HG02885 (cell line): ENCODE results near the gene CAD.
"Not testable (repeated sequence)": the region's sequence is repeated elsewhere in the genome, so short reads cannot be mapped to it uniquely, and the experiment has no call there.

ENCODE experiments used
- ATAC-seq: cut with Tn5 transposase; IDR thresholded peaks from one replicate; pipeline ENCODE4 v1.9.1; 2021; ENCODE audit warnings: mild to moderate bottlenecking; ENCODE audit not compliant: unreplicated experiment, poor library complexity

Gene CAD

GRCh38 chr2:27198068-27198467, 19.1 kb upstream of the CAD start:
- ATAC-seq = not testable (repeated sequence)

- no peak for ATAC-seq
Observed at GRCh38 chr2:27198627-27199026, 18.5 kb upstream of the CAD start.

GRCh38 chr2:27199241-27199640, 17.9 kb upstream of the CAD start:
- ATAC-seq = no peak

GRCh38 chr2:27201675-27202074, 15.5 kb upstream of the CAD start:
- no peak for ATAC-seq

DNA sequence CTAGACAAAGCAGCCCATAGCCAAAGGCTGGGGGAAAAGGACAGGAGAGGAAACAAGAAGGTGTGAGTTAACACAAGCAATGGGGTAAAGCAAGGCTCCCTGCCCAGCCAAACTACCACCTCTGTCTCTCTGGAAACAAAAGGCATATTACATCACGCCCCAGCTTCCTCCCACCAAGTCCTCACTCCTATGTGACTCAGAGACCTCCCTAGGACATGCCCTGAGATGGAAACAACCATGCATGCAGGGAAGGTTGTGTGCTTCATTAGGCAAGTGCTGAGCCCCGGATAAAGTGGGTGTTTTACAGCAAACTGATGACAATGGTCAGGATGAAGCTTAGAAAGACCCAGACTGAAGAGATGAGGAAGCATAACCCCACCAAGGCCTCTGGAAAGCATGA, 14.3 kb upstream of the CAD start:
- ATAC-seq = no peak

DNA sequence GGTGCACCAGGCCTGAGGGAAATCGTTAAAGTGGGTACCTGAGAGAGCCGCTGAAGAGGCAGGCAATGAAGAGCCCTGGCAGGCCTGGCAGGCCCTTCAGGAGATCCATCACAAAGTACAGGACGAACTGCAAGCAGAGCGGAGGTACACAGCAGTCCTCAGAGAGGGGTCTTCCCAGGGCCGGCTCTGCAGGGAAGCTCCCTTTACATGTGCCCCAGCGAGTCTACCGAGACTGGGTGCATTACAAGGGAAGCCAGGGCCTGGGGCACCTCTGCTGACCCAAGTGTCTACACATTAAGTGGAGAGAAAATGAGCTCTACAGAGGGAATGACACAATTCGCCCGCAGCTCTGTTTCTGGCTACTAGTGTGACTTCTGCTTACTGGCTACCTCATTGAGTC, 13.4 kb upstream of the CAD start:
- no peak for ATAC-seq

GRCh38 chr2:27204566-27204965, 12.6 kb upstream of the CAD start:
- no peak for ATAC-seq

DNA sequence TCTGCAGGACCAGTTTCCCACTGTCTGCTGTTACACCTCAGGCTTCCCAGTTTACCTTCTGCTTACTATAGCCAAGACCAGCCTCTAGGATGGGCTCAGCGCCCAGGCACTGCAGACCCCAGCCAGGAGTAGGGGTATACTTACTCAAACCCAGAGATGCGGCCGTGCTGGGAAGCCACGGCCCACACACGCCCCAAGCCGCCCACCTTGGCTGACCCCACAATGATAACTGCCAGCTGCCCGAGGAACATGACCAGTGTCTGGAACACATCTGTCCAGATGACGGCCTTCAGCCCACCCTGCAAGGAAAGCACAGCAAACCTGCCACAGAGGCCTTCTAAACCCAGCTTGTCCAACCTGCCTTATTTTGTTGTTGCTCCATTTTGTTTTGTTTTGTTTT, 12.0 kb upstream of the CAD start:
- no peak for ATAC-seq

GRCh38 chr2:27206346-27206745, 10.8 kb upstream of the CAD start:
- no peak for ATAC-seq

DNA sequence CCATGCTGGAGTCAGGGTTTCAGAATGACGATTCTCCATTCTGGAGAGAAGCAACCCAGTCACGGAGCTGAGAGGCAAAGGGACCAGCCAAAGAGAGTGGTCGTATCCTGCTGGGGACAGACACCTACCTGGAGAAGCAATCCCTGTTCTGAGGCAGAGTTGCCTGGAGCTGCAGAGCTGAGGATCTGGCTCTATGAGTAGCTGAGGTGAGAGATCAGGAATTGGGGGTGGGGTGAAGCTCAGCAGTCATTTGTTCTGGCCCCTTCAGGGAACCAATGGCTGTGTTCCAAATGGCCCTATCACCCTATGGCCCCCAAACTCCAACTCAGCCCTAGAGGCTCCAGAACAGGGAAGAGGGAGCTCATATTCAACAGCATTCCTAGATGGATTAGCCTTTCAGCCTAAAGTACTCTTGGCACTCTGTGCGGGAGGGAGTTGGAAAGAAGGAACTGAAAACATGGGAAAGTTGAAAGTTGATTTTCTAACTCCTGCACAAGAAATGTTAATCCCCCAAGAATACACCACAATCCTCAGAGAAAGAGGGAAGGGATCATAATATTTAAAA, 8.6 kb upstream of the CAD start:
- no peak for ATAC-seq

GRCh38 chr2:27209621-27210401, 7.4 kb upstream of the CAD start:
- ATAC-seq = no peak

DNA sequence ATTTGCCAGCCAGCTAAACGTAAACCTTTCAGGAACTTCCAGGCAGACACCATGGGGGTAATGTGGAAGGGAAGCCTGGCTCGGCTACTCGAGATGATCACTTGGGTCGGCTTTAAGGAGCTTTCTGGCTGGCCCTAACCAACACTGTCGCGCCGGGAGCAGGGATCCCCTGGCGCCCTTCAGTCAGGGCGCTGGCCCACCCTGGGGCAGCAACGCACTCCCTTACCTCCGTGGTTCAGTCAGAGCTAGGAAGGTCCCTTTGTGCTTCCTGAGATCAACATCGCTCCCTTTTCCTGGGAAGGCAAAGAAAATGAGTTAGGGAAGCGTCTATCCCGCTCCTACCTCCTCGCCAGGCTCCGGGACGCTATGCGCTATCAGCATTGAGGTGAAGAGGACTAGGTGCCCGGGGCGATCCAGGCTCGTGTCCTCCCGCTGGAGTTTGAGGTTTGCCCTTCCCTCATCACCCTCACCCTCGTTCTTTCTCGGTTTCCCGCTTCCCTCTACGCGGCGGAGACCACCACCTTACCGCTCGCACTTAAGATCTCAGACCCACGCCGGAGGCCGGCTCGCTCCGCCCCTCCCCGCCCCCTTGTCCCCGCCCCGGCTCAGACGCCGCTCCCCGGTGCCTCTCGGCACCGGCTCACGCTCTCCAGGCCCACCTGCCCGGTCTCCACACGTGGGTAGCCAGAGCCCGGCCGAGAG, 5.8 kb upstream of the CAD start:
- ATAC-seq = no peak

GRCh38 chr2:27211943-27212625, 5.1 kb upstream of the CAD start, which contains the start of the genes ATRAID and SLC5A6:
ATRAID (plus strand) TSS chr2:27212041; CDS start chr2:27212369, 328 bp downstream.
SLC5A6 (minus strand) TSS chr2:27212268; CDS start chr2:27207650, 4,618 bp downstream.
- ATAC-seq = peak; percentile 86

DNA sequence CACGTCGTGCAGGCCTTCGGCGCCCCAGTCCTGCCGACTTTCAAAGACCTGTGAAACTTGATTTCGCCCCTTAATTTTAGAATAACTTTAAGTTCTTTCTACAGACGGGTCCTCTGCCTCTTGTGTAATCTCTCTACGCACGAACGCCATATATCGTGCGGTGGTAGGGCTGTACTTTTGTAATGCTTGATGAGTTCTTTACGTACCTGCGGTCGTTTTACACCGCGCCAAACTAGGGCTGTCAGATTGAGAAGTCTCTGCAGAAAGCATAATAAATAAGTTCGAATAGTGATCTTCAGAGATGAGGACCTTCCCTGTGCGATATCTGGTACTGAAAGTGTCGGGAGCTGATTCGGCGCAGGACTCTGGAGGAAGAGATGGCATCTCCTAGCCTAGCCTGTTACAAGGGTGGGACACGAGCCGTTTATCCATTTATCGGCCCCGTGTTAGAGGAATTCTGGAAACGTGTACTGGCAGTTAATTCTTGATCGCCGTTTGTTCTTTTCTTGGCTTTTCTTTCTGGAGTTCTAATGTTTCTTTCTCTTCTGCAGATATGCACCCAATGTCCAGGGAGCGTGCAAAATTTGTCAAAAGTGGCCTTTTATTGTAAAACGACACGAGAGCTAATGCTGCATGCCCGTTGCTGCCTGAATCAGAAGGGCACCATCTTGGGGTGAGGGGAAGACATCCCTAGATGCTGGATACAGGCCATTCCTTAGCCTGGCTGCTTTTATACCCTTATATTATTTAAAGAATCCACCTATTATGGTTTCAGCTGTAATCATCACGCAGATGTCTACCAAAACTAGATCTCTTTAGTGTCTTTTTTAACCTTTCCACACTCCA, 4.3 kb upstream of the CAD start:
- ATAC-seq = no peak

- ATAC-seq = no peak
Observed at GRCh38 chr2:27214941-27215340, 2.2 kb upstream of the CAD start.

GRCh38 chr2:27216416-27217137, 592 bp upstream of the CAD start:
- ATAC-seq = no peak

GRCh38 chr2:27218614-27219013, 1.4 kb downstream of the CAD start:
- no peak for ATAC-seq

DNA sequence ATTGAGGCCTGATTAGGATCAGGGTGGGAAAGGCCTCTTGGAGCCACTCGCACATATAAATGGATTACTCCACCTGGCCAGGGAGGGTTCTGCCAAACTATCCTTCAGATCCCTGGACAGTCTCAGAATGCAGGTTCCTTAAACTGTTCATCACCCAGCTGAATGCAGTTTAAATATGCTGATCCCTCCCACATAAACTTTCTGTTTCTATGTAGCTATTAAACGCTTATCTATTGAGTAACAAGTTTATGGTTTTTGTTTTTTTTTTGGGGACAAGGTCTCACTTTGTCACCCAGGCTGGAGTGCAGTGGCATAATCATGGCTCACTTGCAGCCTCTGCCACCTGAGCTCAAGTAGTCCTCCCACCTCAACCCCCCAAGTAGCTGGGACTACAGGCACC, 1.9 kb downstream of the CAD start:
- no peak for ATAC-seq

GRCh38 chr2:27220091-27220490, 2.9 kb downstream of the CAD start:
- no peak for ATAC-seq
